Activated CD8-positive, alpha-beta memory T cell treated with anti-CD3 and anti-CD28 coated beads for 1 hour (primary cell): ENCODE data around the gene RIT2.

Source experiments
- DNase-seq, 2 donors: peaks; one replicate each; pipeline ENCODE4 v3.0.0-alpha.2; 2020; ENCODE audit warnings: low read depth in 1 of 2; ENCODE audit errors: extremely low read depth in 1 of 2

The RIT2 gene

GRCh38 chr18:42937436-42937835 is 178.0 kb downstream of the RIT2 start:
- DNase-seq, result no peak

- no peak for DNase-seq
Observed at GRCh38 chr18:42936289-42936688, 179.2 kb downstream of the RIT2 start.

GRCh38 chr18:42931491-42931890 is 184.0 kb downstream of the RIT2 start:
- no peak for DNase-seq

- no peak for DNase-seq
Observed at GRCh38 chr18:42929857-42930256, 185.6 kb downstream of the RIT2 start.

GRCh38 chr18:42929181-42929580 is 186.3 kb downstream of the RIT2 start:
- no peak for DNase-seq

- DNase-seq, result no peak
Observed at GRCh38 chr18:42925036-42925435, 190.4 kb downstream of the RIT2 start.

- no peak for DNase-seq
Observed at GRCh38 chr18:42922363-42922762, 193.1 kb downstream of the RIT2 start.

GRCh38 chr18:42921226-42921737 is 194.2 kb downstream of the RIT2 start:
- DNase-seq, result no peak

- DNase-seq, result no peak
Observed at GRCh38 chr18:42920621-42921020, 194.9 kb downstream of the RIT2 start.

GRCh38 chr18:42915299-42915698 is 200.2 kb downstream of the RIT2 start:
- no peak for DNase-seq

GRCh38 chr18:42914476-42914875 is 201.0 kb downstream of the RIT2 start:
- DNase-seq, result no peak

GRCh38 chr18:42909095-42909494 is 206.4 kb downstream of the RIT2 start:
- no peak for DNase-seq

- no peak for DNase-seq
Observed at GRCh38 chr18:42906761-42907160, 208.7 kb downstream of the RIT2 start.

- DNase-seq, result no peak
Observed at GRCh38 chr18:42901161-42901560, 214.3 kb downstream of the RIT2 start.

- DNase-seq, result no peak
Observed at GRCh38 chr18:42893977-42894376, 221.5 kb downstream of the RIT2 start.

- DNase-seq, result no peak
Observed at GRCh38 chr18:42892181-42892580, 223.3 kb downstream of the RIT2 start.

- DNase-seq, result no peak
Observed at GRCh38 chr18:42891705-42892104, 223.8 kb downstream of the RIT2 start.

- DNase-seq, result no peak
Observed at GRCh38 chr18:42883169-42883568, 232.3 kb downstream of the RIT2 start.

GRCh38 chr18:42882122-42882521 is 233.4 kb downstream of the RIT2 start:
- no peak for DNase-seq

- DNase-seq, result no peak
Observed at GRCh38 chr18:42872838-42873237, 242.6 kb downstream of the RIT2 start.

GRCh38 chr18:42864876-42865275 is 250.6 kb downstream of the RIT2 start:
- no peak for DNase-seq

- DNase-seq, result no peak
Observed at GRCh38 chr18:42861271-42861670, 254.2 kb downstream of the RIT2 start.

GRCh38 chr18:42860548-42860947 is 254.9 kb downstream of the RIT2 start:
- no peak for DNase-seq

GRCh38 chr18:42860011-42860410 is 255.5 kb downstream of the RIT2 start:
- DNase-seq, result no peak
